Left cardiac atrium (tissue), 4 donors: ENCODE measurements around the gene CDCA8. TPM values are rescaled to one million over a fixed set of nuclear protein-coding genes. Genes with fewer than 3 reads are reported as not detected.

Source experiments
- ATAC-seq, 2 donors: fragments of 200-7000 bp; cut with Tn5 transposase; one replicate each; pipeline ENCODE4 v1.9.1; 2020; ENCODE audit warnings: mild to moderate bottlenecking in 2 of 2, moderate library complexity in 2 of 2
- DNase-seq: peaks from one replicate; pipeline ENCODE4 v3.0.0-alpha.2; 2020
- intact Hi-C, 2 donors: fragments of 100-400 bp; cut with DNase I; formaldehyde crosslinking; loops; one replicate each; pipeline versions ENCODE4 v1.14.1 to v1.15.1; 2022 to 2023
- total RNA-seq, 2 donors: library from RNA; stranded (reverse); fragmentation: NEBNext Ultra II Directional; extraction: Animal tissue kit (Norgen Biotek cat#: 25700); gene quantifications; one replicate each; pipeline ENCODE4 v1.2.1, GENCODE V29; 2021
- donor health status: DM: no; HTN: yes; CAD: no.
- donor health status: DM: no; HTN: yes; CAD: no; lungs with severe emphysema.
- donor health status: DM: yes; HTN: yes; CAD: no.
- donor health status: Dilated cardiomyopathy.

The CDCA8 gene
- total RNA-seq, 2 donors from 2014 or later, result 0.24 to 0.88 TPM

DNA sequence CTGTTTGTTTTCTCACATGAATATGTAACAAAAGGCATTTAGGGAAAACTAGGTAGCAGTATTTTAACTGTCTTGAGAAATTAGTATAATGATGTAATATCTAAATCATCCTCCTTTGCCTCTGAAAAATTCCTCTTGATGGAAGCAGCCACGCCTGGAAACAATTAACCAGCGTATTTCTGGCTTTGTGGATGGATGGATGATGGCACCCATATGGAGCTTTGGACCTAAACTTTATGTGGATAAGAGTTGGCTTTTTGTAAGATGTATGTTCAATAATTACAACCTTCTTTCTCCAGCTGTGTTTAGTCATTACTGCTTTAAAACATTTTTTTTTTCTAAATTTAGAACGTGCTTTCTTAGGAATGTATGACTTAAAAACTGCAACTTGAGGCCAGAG is 12.7 kb downstream of the CDCA8 start:
- intact Hi-C loops, result no loop called here
- no peak for DNase-seq
- ATAC-seq, result no peak

DNA sequence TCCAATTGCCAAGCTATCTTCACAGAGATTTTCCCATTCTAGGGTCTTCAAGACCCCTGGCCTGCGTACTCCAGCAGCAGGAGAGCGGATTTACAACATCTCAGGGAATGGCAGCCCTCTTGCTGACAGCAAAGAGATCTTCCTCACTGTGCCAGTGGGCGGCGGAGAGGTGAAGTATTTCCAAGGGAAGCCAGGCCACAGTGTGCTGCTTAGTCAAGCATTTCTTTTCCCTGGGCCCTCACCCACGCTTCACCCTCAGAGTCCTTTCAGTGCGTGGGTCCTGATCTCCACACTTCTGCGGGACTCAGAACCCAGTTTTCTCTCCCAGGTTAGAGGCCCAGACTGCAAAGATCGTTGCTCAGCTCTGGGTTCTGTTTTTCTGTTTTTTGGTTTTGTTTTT is 13.1 kb downstream of the CDCA8 start:
- ATAC-seq, result no peak
- intact Hi-C loops, result no loop called here

DNA sequence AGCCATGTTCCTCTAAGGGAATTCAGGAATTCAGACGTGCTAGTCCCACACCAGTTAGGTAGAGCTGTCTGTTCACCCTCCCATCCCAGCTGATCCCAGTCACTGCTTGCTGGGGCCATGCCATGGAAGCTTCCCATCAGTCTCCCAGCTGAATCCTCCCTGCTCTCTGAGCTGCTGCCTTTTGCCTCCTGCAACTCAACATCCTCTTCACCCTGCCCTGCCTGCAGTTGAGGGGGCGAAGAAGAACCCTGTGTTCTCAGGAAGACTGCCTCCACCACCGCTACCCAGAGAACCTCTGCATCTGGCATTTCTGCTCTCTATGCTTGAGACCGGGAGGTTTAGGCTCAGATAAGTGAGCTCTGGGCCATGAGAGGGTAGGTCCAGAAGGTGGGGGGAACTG is 16.2 kb downstream of the CDCA8 start:
- ATAC-seq, result no peak
- intact Hi-C loops, result no loop called here

More for the DNA sequence above, 13.1 kb downstream of the CDCA8 start:
- DNase-seq, result no peak

DNA sequence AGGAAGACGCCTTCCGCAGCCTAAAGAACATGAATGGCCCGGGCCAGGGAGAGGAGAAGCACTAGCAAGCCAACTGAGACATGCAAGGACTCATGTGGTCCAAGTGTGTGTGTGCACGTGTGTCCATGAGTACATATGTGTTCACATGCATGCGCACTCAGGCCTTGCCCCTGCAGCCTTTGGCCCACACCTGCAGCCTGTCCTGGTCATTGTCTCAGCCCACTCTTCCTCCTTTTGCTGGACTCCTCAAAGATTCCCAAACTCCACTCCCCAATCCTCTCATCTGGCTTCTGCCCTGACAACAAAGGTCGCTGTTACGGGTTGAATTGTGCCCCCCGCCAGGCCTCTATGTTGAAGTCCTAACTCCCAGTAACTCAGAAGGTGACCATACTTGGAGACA is 21.9 kb downstream of the CDCA8 start:
- ATAC-seq, result no peak
- intact Hi-C loops, result no loop called here
- no peak for DNase-seq

More for the DNA sequence above, 16.2 kb downstream of the CDCA8 start:
- DNase-seq, result no peak

DNA sequence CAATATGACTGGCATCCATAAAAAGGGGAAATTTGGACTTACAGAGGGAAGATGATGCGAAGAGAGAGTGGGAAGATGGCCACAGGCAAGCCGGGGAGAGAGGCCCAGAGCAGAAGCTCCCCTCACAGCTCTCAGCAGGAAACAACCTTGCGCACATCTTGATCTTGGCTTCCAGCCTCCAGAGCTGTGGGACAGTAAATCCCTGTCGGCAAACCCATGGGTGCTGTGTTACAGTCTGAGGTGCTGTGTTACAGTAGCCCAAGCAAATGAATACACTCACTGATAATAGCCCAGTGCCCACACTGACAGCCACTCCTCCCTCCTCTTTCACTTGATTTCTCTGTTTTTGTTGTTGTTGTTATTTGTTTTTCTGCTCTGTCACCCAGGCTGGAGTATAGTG is 22.4 kb downstream of the CDCA8 start:
- ATAC-seq (no peak), DNase-seq (no peak)
- intact Hi-C loops, result no loop called here

DNA sequence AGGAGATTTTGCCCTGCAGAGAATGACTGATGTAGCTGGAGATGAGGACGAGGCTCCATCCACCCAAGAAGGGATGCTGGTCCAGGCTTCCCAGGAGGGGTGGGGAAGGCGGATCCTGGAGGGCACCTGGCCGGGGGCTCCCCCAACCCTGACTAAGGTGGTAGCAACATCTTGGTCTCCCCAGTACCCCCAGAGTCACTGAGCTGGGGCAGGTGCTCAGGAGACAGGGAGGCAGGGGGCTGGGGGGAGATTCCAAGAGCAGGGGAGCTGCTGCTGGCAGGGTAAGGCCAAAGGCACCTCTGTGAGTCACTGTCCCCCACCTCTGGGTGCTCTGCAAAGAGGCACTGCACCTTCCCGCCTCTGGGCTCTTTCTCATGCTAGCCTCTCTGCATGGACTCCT is 24.0 kb downstream of the CDCA8 start:
- intact Hi-C loops, result no loop called here
- ATAC-seq, result no peak
- no peak for DNase-seq

DNA sequence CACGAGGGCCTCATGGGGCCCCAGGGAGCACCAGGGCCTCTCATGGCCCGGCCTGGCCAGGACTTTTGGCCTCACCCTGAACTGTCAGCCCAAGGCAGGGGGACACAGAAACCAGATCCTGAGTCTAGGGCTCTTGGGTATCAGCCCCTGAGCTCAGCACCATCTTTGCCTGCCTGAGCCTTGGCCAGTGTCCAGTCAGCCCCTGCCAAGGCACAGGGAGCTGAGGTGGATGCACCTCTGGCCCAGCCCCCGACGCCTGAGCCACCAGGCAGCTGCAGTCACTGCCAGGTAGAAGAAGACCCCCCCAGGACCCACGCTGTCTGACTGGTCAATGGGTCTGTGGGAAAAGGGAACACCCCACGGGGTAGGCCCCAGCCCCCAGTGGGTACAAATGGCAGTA is 25.3 kb downstream of the CDCA8 start:
- ATAC-seq (no peak), DNase-seq (no peak)
- intact Hi-C loops, result no loop called here

DNA sequence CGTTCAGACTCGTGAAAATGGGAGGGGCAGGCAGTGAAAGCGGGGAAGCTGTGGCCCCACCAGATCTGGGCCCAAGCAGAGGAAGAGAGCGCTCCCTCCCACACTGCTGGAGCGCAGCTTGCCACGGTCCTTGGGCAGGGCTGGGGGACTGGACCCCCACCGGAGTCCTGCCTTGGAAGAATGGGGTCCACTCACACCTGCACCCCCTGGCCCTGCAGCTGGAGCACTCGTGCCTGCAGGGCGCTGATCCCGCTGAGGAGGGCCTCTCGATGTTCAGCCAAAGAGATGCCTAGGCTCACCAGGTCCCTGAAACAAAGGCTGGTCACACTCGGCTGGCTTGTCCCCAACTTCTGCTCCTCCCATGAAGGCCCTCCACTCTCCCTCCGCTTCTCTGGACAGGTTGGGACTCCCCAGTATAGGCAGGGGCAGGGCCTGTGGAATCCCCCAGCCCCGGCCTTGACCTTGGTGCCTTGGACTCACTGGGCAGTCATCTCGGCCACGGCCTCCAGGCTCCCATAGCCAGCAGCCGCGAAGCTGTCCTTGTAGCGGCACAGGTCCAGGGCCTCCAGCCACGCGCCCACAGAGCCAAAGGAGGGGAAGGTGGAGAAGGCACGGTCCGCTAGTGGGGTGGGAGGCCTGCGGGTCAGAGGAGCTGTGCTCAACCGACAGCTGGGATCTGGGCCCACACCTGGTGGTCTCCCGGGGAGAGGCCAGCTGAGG is 26.0 kb downstream of the CDCA8 start:
- intact Hi-C loops, result no loop called here
- ATAC-seq, result no peak
- no peak for DNase-seq

DNA sequence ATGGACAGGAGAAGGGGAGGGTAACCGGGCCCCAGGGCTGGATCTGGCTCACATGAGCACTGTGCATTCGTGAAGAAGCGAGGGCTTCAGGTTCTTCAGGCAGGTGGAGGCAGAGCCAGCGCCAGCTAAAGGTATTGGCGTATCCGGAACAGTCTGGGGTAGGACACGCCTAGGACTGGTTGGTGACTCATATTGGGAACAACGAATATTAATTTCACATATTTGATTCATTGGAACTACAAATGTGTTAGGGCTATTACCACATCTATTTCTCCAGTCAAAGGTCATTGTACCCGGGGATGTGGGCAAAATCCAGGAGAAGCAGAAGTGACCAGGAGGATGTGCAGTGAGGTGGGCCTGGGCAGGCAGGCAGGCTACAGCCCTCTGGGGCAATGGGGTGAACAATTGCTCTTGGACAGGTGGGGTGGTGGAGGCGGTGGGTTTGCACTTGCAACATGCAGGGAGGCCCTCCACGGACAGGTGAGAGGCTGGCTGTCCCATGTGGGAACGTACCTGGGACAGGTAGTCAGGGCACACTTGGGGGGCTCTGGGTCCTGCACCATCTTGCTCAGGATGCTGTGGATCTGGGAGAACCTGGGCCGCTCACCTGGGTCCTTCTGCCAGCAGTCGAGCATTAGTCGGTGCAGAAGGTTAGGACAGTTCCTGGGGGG is 26.7 kb downstream of the CDCA8 start:
- ATAC-seq (no peak), DNase-seq (no peak)
- intact Hi-C loops, result no loop called here

DNA sequence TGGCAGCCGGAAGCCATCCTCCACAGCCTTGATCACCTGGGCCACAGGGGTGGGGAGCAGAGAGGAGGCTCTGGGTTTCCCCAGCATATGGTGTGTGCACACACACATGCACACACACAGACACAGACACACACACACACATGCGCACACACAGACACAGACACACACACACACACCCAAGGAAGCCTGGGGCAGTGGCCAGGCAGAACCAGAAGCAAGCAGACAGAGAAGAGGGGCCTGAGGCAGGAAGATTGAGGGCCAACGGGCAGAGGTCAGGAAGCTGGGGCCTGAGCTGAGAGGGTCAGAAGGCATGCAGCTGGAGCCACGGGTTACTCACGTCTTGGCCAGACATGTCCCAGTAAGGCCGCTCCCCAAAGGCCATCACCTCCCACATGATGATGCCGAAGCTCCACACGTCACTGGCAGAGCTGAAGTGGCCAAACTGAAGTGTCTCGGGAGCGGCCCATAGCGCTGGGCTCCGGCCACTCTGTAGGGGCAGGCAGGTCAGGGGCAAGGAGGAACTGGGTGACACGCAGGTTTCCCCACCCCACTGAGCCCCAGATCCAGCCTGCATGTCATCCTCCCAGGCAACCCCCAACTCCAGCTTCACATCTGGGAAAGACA is 27.4 kb downstream of the CDCA8 start:
- intact Hi-C loops, result no loop called here
- DNase-seq, result no peak
- ATAC-seq, result no peak

DNA sequence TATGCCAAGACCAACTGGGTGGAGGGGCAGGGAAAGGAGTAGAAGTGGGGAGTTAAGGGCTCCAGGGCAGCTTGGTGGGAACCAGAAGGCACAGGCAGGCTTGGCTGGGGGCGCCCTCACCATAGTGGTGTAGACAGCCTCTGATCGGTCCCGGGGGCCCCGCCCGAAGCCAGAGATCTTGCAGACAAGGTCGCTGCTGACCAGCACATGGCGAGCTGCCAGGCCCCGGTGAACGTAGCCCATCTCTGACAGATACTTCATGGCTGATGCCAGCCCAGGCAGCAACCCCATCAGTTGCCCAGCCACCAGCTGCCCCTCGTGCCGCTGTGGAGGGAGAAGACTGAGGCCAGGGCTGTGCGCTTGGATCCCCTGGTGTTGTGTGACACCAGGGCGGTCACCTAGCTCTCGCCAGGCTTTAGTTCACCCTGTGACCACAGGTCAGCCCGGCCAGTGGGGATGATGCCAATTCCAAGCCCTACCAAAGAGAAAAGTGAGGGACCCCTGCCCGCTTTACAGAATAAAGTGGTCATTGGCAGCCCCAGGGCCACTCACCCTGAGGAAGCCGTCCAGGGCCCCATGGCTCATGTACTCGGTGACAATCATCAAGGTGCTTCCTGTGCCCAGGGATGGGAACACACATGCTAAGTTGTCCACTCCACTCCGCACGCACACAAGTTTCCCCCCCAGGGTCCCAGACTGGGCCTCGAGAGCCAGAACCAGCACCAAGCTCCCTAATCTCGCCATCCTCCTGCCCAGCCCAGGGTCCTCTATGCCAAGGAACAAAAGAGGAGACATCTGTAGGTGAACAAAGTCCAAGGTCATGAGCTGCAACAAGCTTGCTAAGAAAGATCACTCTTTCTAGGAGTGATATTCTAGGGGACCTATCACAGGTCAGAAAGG is 28.2 kb downstream of the CDCA8 start:
- intact Hi-C loops, result no loop called here
- ATAC-seq (no peak), DNase-seq (no peak)

DNA sequence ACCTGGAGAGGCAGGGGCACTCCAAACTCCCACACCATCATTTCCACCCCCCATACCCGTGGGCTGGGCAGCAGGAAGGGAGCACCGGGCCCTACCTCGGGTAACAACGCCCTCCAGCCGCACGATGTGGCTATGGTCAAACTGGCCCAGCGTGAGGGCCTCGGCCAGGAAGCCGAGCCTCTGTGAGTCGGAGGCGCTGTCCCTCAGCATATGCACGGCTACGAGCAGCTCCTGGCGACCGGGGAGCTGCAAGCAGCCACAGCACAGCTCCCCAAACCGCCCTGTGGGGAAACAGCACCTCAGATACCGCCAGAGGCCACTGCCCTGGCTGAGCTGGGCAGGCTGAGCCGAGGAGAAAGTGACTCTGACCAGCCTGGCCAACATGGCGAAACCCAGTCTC is 29.2 kb downstream of the CDCA8 start:
- intact Hi-C loops, result no loop called here
- ATAC-seq, result no peak
- no peak for DNase-seq

DNA sequence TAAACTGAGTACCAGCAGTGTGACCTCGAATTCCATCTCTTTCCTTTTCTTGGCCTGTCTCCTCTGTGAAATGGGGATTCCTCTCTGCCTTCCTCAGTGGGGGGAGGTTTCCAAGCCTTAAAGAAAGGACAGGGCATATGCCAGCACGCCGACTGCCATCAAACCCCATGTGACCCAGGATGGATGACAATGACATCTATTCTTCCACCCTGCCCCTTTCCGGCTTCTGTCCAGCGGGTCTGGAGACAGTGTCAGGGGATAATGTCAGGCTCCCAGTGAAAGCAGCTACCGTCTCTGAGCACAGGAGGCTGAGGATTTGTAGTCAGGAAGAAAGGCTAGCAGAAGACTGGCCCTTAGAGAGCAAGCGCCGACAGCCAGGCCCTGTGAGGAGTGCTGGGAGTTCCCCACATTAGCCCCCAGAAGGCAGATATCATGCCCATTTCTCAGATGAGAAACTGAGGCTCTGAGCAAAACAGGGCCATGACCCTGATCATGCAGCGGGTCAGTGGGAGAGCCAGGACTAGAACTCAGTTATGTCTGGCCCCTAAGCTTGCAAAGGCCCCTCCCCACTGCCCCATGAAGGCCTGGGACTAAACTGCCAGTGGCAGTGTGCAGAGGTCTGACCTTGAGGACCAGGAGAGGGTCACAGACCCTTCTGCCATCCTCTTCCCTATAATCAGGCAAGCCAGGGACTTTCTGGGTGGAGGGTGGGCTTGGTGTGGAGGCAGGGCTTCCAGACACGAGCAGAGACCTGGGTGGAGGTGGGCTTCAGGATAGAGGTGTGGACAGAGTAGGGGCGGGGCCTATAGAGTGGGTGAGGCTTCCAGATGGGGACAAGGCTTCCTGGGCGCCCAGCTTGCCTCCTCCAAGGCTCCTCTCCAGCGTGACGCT is 30.1 kb downstream of the CDCA8 start:
- intact Hi-C loops, result no loop called here
- no peak for DNase-seq
- ATAC-seq, result no peak

DNA sequence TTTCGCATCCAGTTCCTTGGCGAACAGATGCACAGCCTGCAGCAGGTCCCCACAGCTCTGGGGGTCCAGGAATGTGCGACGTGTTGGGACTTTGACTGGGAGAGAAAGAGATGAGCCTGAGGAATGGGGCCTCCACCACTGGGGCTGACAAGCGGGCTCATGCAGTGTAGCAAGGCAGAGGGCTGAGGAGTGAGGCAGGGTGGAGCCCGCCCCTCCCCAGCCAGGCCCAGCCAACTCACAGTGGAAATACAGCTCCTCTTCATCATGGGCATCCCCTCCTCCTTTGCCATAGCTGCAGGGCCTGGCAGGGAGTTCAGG is 30.7 kb downstream of the CDCA8 start:
- intact Hi-C loops, result no loop called here
- no peak for DNase-seq
- no peak for ATAC-seq

DNA sequence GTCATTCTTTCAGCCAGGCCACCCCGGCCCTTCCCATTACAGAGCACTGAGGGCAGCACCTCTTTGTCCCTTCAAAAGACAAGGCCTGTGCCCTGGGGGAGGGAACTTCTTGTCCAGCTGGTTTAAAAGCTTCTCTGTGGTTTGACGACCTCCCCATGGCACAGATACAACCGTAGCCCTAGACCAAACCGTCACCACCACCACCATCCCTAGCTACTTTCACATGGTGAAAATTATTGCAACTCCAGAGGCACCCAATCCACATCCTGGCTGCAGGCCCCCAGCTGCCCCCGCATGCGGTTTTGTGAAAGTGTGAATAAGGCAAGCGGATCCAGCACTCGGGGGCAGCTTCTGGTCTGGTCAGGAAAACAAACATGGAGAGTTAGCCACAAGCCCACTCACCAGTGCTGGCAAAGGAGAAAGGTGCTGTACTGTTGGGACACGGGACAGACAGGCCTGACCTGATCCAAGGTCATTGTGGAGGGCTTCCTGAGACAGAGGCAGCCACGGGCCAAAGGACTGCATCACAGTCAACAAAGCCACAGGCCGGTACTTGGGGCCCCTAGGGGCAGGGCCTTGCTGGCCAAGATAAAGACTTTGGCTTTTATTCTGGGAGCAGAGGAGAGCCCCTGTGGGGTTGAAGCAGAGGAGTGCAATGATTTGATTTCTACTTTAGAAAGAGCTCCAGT is 31.2 kb downstream of the CDCA8 start:
- intact Hi-C loops, result no loop called here
- peak in 1 of 2 donors; percentile 19 for ATAC-seq
- no peak for DNase-seq

DNA sequence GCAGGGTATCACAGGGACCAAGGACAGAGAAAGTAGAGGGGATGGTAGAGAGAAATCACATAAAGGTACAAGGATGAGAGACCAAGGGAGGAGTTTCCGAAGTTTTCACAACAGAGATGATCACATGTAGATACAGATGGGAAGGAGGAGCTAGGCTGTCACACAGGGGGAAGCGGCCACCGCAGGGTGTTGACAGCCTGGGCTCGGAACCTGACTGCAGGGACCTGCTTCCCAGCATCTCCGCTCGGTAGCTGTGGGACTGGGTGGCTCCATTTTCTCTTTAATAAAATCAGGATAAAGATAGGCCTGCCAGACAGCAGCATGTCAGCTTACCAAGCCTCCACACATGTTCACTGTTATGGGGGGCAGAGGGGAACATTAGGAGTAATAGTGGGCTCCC is 32.3 kb downstream of the CDCA8 start:
- DNase-seq (no peak), ATAC-seq (no peak)
- intact Hi-C loops, result no loop called here

DNA sequence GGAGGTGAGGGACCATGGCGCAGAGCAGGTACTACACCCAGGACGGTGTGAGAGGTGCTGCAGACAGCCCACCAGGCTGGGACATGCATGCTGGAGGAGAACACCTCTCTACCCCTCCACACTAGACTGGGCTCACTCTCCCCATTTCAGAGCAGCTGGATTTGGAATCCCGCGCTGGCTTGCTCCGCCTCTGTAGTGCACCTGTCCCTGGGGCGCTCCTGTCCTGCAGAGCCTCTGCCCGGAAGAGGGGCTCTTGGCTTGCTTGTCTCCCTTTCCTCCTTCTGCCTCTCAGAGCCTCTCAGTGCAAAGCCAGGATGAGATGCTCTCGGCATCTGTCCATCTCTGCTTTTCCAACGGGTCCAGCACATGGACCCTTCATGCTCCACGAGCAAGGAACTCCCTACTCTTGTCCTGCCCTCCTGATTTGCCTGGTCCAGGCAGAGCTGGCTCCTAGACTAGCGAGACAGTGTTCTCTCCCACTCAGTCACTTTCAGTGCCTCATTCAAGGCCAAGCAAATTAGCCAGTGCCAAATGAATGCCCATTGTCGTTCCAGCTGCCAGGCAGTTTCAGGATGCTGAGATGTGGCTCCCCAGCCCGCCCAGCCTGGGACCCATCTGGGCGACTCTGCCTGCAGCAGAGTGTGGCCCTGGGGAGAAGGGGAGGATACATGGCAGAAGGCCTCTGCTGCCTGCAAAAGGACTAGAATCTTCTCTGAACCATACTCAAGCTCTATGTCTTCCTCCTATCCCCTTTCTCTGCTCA is 33.7 kb downstream of the CDCA8 start:
- intact Hi-C loops, result no loop called here

More for the DNA sequence above, 33.7 kb downstream of the CDCA8 start:
- no peak for DNase-seq
- no peak for ATAC-seq
